ENCODE results near the gene VN1R5.

- TF ChIP-seq CTCF (conservative IDR thresholded peaks at IDR 0.05; ENCODE audit: low read length) (no peak), EZH2phosphoT487 (IDR thresholded peaks at IDR 0.05; ENCODE audit: borderline replicate concordance, low read depth, low read length) (no peak)
These were observed 21.3 kb downstream of the VN1R5 start for GRCh38 chr1:247277191-247277590.
